Hepatocyte (in vitro differentiated cells): ENCODE results near the gene SPTSSA.

Experiments
- CTCF ChIP-seq: fragments of 200-600 bp; sonication (generic); IDR thresholded peaks from 2 replicates; pipeline ENCODE4 v1.5.1; 2016; ENCODE audit warnings: antibody characterized with exemption, mild to moderate bottlenecking; ENCODE audit not compliant: poor library complexity
- EZH2 ChIP-seq: fragments of 200-600 bp; sonication (generic); IDR thresholded peaks from 2 replicates; pipeline ENCODE4 v1.6.1; 2016; ENCODE audit warnings: antibody characterized with exemption, mild to moderate bottlenecking, borderline replicate concordance
- EZH2phosphoT487 ChIP-seq: fragments of 200-600 bp; sonication (generic); IDR thresholded peaks from one replicate; pipeline ENCODE4 v1.6.1; 2018; ENCODE audit warnings: antibody characterized with exemption, mild to moderate bottlenecking, low read depth, moderate library complexity; ENCODE audit not compliant: unreplicated experiment, severe bottlenecking

- TF ChIP-seq CTCF (no peak), EZH2 (no peak), EZH2phosphoT487 (no peak)
Observed at GRCh38 chr14:34489324-34489723, 27.3 kb upstream of the SPTSSA start.
